HepG2 (cell line): ENCODE results near the gene EEFSEC. TPM values are rescaled to one million over a fixed set of nuclear protein-coding genes. Genes with fewer than 3 reads are reported as not detected.

Experiments
- CAMTA2 ChIP-seq: sonication (generic); formaldehyde crosslinking; IDR thresholded peaks from 2 replicates; pipeline ENCODE4 v1.4.0; 2020; ENCODE audit warnings: mild to moderate bottlenecking, missing genetic modification reagents, borderline replicate concordance
- CBX2 ChIP-seq, 2 experiments: fragments of 200-600 bp in 1 of 2; sonication (generic); formaldehyde crosslinking in 1 of 2; IDR thresholded peaks; 2 replicates each; pipeline versions ENCODE4 v1.7.0 to v1.8.1; 2018 to 2022; ENCODE audit warnings: low read depth in 2 of 2, low read length in 1 of 2, mild to moderate bottlenecking in 1 of 2, missing genetic modification reagents in 1 of 2
- KLF15 ChIP-seq: sonication (generic); formaldehyde crosslinking; IDR thresholded peaks from 2 replicates; pipeline ENCODE4 v1.8.1; 2023; ENCODE audit warnings: borderline replicate concordance, mild to moderate bottlenecking, inconsistent platforms, missing genetic modification reagents, mixed read lengths
- KMT2A ChIP-seq: sonication (generic); formaldehyde crosslinking; IDR thresholded peaks from 2 replicates; pipeline ENCODE4 v1.4.0; 2020; ENCODE audit warnings: missing genetic modification reagents
- NAIF1 ChIP-seq: sonication (generic); formaldehyde crosslinking; IDR thresholded peaks from 2 replicates; pipeline ENCODE4 v1.5.0; 2020; ENCODE audit warnings: mild to moderate bottlenecking, missing genetic modification reagents, borderline replicate concordance
- NFKB2 ChIP-seq: sonication (generic); formaldehyde crosslinking; IDR thresholded peaks from 2 replicates; pipeline ENCODE4 v1.4.0; 2020; ENCODE audit warnings: missing genetic modification reagents, borderline replicate concordance
- RARA ChIP-seq: IDR thresholded peaks from 2 replicates; pipeline ENCODE4 v1.6.1; 2016; ENCODE audit warnings: missing genetic modification reagents, missing compliant biosample characterization
- RNF2 ChIP-seq: fragments of 450-650 bp; conservative IDR thresholded peaks from 2 replicates; pipeline ENCODE4 v1.6.1; 2016; ENCODE audit warnings: low read depth
- SOX6 ChIP-seq, 2 experiments: fragments of 450-650 bp in 1 of 2; sonication (generic) in 1 of 2; formaldehyde crosslinking in 1 of 2; IDR thresholded peaks; 2 replicates each; pipeline versions ENCODE4 v1.4.0 to v1.6.1; 2017 to 2020; ENCODE audit warnings: antibody characterized with exemption in 1 of 2, mild to moderate bottlenecking in 1 of 2, missing genetic modification reagents in 1 of 2
- SUZ12 ChIP-seq: fragments of 150-350 bp; IDR thresholded peaks from 2 replicates; pipeline ENCODE4 v1.6.1; 2014; ENCODE audit warnings: low read depth, low read length
- ZKSCAN1 ChIP-seq: fragments of 150-350 bp; IDR thresholded peaks from 2 replicates; pipeline ENCODE4 v1.6.1; 2014; ENCODE audit warnings: low read length
- ZNF563 ChIP-seq: sonication (generic); formaldehyde crosslinking; IDR thresholded peaks from 2 replicates; pipeline ENCODE4 v1.8.0; 2022; ENCODE audit warnings: mild to moderate bottlenecking, moderate library complexity, missing genetic modification reagents
- ZSCAN9 ChIP-seq: IDR thresholded peaks from 2 replicates; pipeline ENCODE4 v1.6.1; 2016; ENCODE audit warnings: borderline replicate concordance
- polyA plus RNA-seq, 8 experiments: library from polyadenylated mRNA; depleted of rRNA in 3 of 8; stranded (reverse) in 7 of 8; unstranded in 1 of 8; fragments of >200 nt; fragmentation: Illumina TruSeq in 4 of 8; extraction: Trizol in 4 of 8; gene quantifications; 2 replicates each; pipeline versions ENCODE4 v1.2.1 to v1.2.3, GENCODE V29; 2011 to 2016; ENCODE audit warnings: low read depth in 4 of 8, missing spikeins in 1 of 8, mixed read lengths in 1 of 8; ENCODE audit not compliant: insufficient read depth in 1 of 8
- total RNA-seq, 5 experiments: library from RNA; depleted of rRNA; stranded (reverse); fragments of >200 nt; fragmentation: Illumina TruSeq; extraction: Trizol; gene quantifications; 2 replicates each; pipeline ENCODE4 v1.2.3, GENCODE V29; 2016; ENCODE audit warnings: low read depth in 1 of 5
- TF ChIP-seq, protein P1 (sequence below): sonication (generic); formaldehyde crosslinking; IDR thresholded peaks from 2 replicates; pipeline ENCODE4 v1.4.0; 2020; ENCODE audit warnings: mild to moderate bottlenecking, missing genetic modification reagents
- TF ChIP-seq, protein P2 (sequence below), 2 experiments: fragments of 450-650 bp in 1 of 2; sonication (generic) in 1 of 2; formaldehyde crosslinking in 1 of 2; IDR thresholded peaks; 2 replicates each; pipeline versions ENCODE4 v1.6.1 to v1.8.0; 2016 to 2022; ENCODE audit warnings: antibody characterized with exemption in 1 of 2, mild to moderate bottlenecking in 1 of 2, missing genetic modification reagents in 1 of 2
- TF ChIP-seq, protein P3 (sequence below): sonication (generic); formaldehyde crosslinking; IDR thresholded peaks from 2 replicates; pipeline ENCODE4 v1.5.0; 2020; ENCODE audit warnings: missing genetic modification reagents

The EEFSEC gene
- total and polyA plus RNA-seq, 2 of the 13 experiments (the other 11 are each of a cell fraction or from before 2014, with no cell fraction given), result 6.4 to 24.2 TPM

DNA sequence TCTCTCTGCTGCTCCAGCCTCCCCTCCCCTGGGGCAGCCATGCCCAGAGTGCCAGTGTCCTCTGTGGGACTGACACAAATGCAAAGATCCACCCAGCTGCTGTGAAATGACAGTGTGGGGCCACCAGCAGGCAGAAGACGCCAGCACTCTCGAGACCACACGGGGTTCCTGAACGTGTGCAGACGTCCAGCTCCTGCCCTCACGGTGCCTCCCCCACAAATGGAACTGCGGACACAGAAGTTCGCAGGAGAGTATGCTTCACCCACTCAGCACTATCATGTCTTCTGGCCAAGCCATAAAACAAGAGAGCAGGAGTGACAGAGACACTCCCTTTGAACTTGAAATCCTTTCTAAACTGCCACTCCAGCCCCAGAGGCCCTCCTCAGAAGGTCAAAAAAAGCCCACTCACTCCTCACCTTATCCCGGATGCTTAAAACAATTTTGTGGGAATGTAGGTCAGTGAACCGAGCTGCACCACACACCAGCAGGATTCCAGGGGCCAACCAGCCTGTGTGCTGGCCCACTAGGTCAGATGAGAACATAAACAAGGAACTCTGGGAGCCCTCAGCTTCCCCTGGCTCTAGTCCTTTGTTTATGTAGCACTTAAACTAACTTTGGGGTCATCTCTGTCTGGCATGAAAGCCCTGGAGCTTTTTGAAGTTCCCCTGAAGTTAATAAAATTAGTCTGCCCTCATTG lies 200.9 kb downstream of the EEFSEC start (continued):
- TF ChIP-seq, protein P1, sequence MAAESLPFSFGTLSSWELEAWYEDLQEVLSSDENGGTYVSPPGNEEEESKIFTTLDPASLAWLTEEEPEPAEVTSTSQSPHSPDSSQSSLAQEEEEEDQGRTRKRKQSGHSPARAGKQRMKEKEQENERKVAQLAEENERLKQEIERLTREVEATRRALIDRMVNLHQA (CRISPR knock-in tag), result no peak
- TF ChIP-seq NAIF1 (CRISPR knock-in tag) (no peak), CBX2 (IDR thresholded peaks at IDR 0.05; ENCODE audit: low read depth, low read length) (no peak), CBX2 (CRISPR knock-in tag; IDR thresholded peaks at IDR 0.05; ENCODE audit: low read depth) (no peak), RARA (peak; percentile 90), CAMTA2 (CRISPR knock-in tag) (no peak), SUZ12 (no peak), KLF15 (CRISPR knock-in tag) (no peak), ZSCAN9 (CRISPR knock-in tag) (peak; percentile 20; the same call in 1 of the 2 replicates), ZNF563 (CRISPR knock-in tag) (no peak), SOX6 (IDR thresholded peaks at IDR 0.05) (no peak), SOX6 (CRISPR knock-in tag; IDR thresholded peaks at IDR 0.05) (peak; percentile 71), KMT2A (CRISPR knock-in tag) (no peak), RNF2 (no peak), NFKB2 (CRISPR knock-in tag) (no peak), ZKSCAN1 (no peak)
- TF ChIP-seq, protein P2, sequence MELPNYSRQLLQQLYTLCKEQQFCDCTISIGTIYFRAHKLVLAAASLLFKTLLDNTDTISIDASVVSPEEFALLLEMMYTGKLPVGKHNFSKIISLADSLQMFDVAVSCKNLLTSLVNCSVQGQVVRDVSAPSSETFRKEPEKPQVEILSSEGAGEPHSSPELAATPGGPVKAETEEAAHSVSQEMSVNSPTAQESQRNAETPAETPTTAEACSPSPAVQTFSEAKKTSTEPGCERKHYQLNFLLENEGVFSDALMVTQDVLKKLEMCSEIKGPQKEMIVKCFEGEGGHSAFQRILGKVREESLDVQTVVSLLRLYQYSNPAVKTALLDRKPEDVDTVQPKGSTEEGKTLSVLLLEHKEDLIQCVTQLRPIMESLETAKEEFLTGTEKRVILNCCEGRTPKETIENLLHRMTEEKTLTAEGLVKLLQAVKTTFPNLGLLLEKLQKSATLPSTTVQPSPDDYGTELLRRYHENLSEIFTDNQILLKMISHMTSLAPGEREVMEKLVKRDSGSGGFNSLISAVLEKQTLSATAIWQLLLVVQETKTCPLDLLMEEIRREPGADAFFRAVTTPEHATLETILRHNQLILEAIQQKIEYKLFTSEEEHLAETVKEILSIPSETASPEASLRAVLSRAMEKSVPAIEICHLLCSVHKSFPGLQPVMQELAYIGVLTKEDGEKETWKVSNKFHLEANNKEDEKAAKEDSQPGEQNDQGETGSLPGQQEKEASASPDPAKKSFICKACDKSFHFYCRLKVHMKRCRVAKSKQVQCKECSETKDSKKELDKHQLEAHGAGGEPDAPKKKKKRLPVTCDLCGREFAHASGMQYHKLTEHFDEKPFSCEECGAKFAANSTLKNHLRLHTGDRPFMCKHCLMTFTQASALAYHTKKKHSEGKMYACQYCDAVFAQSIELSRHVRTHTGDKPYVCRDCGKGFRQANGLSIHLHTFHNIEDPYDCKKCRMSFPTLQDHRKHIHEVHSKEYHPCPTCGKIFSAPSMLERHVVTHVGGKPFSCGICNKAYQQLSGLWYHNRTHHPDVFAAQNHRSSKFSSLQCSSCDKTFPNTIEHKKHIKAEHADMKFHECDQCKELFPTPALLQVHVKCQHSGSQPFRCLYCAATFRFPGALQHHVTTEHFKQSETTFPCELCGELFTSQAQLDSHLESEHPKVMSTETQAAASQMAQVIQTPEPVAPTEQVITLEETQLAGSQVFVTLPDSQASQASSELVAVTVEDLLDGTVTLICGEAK (IDR thresholded peaks at IDR 0.05), result no peak
- TF ChIP-seq, protein P2 (CRISPR knock-in tag; IDR thresholded peaks at IDR 0.05), result no peak
- TF ChIP-seq, protein P3, sequence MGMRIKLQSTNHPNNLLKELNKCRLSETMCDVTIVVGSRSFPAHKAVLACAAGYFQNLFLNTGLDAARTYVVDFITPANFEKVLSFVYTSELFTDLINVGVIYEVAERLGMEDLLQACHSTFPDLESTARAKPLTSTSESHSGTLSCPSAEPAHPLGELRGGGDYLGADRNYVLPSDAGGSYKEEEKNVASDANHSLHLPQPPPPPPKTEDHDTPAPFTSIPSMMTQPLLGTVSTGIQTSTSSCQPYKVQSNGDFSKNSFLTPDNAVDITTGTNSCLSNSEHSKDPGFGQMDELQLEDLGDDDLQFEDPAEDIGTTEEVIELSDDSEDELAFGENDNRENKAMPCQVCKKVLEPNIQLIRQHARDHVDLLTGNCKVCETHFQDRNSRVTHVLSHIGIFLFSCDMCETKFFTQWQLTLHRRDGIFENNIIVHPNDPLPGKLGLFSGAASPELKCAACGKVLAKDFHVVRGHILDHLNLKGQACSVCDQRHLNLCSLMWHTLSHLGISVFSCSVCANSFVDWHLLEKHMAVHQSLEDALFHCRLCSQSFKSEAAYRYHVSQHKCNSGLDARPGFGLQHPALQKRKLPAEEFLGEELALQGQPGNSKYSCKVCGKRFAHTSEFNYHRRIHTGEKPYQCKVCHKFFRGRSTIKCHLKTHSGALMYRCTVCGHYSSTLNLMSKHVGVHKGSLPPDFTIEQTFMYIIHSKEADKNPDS, result no peak
